Measurements from ENCODE around the gene SRPK3.

- TF ChIP-seq MAX (IDR thresholded peaks at IDR 0.05; ENCODE audit: low read depth) (no peak), FOXM1 (IDR thresholded peaks at IDR 0.05; ENCODE audit: low read depth) (no peak), SIN3A (IDR thresholded peaks at IDR 0.05; ENCODE audit: borderline replicate concordance, low read depth, low read length) (no peak), CTCF (IDR thresholded peaks at IDR 0.05) (no peak), POLR2AphosphoS5 (IDR thresholded peaks at IDR 0.05; ENCODE audit: low read depth, low read length) (no peak), RXRA (IDR thresholded peaks at IDR 0.05; ENCODE audit: borderline replicate concordance, low read depth) (no peak), GABPA (IDR thresholded peaks at IDR 0.05; ENCODE audit: low read depth) (no peak), REST (IDR thresholded peaks at IDR 0.05; ENCODE audit: low read depth, low read length) (no peak), TAF1 (IDR thresholded peaks at IDR 0.05; ENCODE audit: borderline replicate concordance, low read depth, low read length) (no peak), YY1 (IDR thresholded peaks at IDR 0.05; ENCODE audit: low read depth) (no peak), EZH2phosphoT487 (IDR thresholded peaks at IDR 0.05; ENCODE audit: borderline replicate concordance, low read depth) (no peak), EP300 (IDR thresholded peaks at IDR 0.05; ENCODE audit: borderline replicate concordance in 1 of 2, low read depth in 1 of 2, low read length in 1 of 2) (no peak), JUND (IDR thresholded peaks at IDR 0.05) (no peak)
These were observed 5.8 kb downstream of the SRPK3 start for GRCh38 chrX:153786669-153787068.
